DND-41 (cell line): ENCODE results near the gene ZHX3.

ENCODE experiments used
- EZH2 ChIP-seq: IDR thresholded peaks from 3 replicates; pipeline ENCODE4 v1.6.1; 2012; ENCODE audit warnings: borderline replicate concordance, low read depth, mild to moderate bottlenecking, moderate library complexity, low read length, inconsistent platforms; ENCODE audit not compliant: severe bottlenecking
- TF ChIP-seq, protein P1 (sequence below): IDR thresholded peaks from 2 replicates; pipeline ENCODE4 v1.5.1; 2012; ENCODE audit warnings: borderline replicate concordance, low read length, moderate library complexity, mild to moderate bottlenecking; ENCODE audit not compliant: poor library complexity, severe bottlenecking; ENCODE audit errors: extremely low read depth

DNA sequence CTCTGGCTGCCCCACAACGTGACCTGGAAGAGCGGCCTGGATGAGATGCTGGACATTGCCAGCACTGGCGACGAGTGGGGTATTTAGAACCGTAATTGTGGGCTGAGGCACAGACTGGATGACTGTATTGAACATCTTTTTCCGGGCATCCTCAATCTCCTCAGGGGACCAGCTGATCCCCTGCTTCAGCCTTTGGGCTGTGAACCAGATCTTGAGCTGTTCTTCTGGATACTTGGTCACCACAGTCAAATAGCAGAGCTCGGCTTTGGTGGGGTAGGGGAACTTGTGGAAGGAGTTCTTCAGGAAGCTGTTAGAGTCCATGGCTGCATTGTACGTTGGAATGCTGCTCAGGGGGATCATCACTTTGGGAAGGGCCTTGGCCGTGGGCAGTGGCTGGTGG lies 113.9 kb downstream of the ZHX3 start:
- TF ChIP-seq, protein P1, sequence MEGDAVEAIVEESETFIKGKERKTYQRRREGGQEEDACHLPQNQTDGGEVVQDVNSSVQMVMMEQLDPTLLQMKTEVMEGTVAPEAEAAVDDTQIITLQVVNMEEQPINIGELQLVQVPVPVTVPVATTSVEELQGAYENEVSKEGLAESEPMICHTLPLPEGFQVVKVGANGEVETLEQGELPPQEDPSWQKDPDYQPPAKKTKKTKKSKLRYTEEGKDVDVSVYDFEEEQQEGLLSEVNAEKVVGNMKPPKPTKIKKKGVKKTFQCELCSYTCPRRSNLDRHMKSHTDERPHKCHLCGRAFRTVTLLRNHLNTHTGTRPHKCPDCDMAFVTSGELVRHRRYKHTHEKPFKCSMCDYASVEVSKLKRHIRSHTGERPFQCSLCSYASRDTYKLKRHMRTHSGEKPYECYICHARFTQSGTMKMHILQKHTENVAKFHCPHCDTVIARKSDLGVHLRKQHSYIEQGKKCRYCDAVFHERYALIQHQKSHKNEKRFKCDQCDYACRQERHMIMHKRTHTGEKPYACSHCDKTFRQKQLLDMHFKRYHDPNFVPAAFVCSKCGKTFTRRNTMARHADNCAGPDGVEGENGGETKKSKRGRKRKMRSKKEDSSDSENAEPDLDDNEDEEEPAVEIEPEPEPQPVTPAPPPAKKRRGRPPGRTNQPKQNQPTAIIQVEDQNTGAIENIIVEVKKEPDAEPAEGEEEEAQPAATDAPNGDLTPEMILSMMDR: no peak
- no peak for TF ChIP-seq EZH2
